ENCODE data around the gene FGD1. TPM values are rescaled to one million over a fixed set of nuclear protein-coding genes. Genes with fewer than 3 reads are reported as not detected.
A peak's percentile ranks its signal among the peaks of the same experiment; 100 is the strongest.

Gene FGD1
- total and polyA plus RNA-seq, 9 donors: 4.3 to 14.7 (median 12.5) TPM

DNA sequence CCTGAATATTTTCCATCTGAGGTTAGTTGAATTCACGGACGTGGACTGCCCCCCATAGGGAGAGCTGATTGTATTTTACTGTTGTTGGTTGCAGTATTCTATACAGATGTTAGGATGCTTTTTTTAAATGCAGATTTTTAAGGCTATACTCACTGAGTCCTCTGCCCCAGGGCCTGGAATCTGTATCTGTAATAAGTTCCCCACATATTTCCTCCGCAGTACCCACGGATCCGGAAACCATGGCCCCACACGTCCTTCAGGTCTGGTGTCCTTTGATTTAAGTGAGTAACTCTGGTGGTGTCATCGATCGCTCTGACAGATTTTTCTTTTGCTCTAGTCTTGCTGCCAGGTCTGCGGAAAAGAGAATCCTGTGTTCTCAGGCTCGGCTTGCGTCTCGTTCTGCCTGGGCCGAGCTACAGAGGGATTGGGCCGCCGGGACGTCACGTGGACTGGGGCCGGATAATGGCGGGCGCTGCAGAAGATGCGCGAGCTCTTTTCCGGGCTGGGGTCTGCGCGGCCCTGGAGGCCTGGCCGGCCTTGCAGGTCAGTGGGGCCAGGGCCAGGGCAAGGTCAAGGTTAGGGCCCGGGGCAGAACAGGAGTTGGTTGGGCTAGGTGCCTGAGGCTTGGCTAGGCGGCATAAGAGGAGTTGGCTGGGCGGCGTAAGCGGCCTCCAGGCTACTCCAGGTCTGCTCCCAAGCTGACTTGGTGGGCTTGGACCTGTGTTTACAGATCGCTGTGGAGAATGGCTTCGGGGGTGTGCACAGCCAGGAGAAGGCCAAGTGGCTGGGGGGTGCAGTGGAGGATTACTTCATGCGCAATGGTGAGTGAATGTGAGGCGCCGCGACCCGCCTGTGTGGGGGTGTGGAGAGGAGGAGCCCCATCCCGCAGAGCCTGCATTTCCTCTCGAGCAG lies 55.8 kb downstream of the FGD1 start, which contains the start of gene TSR2:
TSR2 (plus strand) TSS at position 445 of the 912 bp plus-strand sequence; CDS start at position 463, 18 bp downstream.
- H3K27ac ChIP-seq: no peak within 1 kb of the TSS
- no peaks in the 10 kb centered on the region for H3K9me3 ChIP-seq

DNA sequence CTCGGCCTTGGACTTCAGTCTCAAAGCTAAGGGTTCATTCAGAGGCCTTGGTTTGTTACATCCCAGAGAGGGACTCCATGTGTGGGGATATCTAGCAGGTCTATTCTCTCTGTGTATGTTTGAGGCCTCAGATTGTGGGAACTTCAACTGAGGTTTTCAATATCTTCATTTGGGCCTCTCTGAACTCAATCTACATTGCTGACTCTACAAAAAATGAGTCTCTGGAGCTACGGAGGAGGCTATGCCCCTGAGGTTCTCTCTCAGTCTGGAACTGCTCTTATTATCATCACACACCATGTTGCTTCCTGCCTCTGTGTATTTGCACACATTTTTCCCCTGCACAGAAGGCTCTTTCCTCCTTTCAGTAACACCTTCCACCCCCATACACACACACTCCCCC lies 60.9 kb downstream of the FGD1 start:
- H3K9me3 ChIP-seq: no peaks in the 10 kb centered on the region
- H3K4me3 ChIP-seq: no peak overlapping the region
- H3K4me1 ChIP-seq (ENCODE audit: insufficient read depth): no peaks in the 10 kb centered on the region
- no peak for DNase-seq
- no peaks in the 10 kb centered on the region for H3K36me3 ChIP-seq
- H3K27me3 ChIP-seq: no peaks in the 10 kb centered on the region
- 48 to 55% (median 52%) methylated on average over 2 of the region's 2 CpGs for WGBS, 3 donors
- intact Hi-C loops (cut with DNase I): no loop called here
- TF ChIP-seq EP300 (IDR thresholded peaks at IDR 0.05) (no peak), POLR2A (IDR thresholded peaks at IDR 0.05) (no peak)
- TF ChIP-seq, protein P1, sequence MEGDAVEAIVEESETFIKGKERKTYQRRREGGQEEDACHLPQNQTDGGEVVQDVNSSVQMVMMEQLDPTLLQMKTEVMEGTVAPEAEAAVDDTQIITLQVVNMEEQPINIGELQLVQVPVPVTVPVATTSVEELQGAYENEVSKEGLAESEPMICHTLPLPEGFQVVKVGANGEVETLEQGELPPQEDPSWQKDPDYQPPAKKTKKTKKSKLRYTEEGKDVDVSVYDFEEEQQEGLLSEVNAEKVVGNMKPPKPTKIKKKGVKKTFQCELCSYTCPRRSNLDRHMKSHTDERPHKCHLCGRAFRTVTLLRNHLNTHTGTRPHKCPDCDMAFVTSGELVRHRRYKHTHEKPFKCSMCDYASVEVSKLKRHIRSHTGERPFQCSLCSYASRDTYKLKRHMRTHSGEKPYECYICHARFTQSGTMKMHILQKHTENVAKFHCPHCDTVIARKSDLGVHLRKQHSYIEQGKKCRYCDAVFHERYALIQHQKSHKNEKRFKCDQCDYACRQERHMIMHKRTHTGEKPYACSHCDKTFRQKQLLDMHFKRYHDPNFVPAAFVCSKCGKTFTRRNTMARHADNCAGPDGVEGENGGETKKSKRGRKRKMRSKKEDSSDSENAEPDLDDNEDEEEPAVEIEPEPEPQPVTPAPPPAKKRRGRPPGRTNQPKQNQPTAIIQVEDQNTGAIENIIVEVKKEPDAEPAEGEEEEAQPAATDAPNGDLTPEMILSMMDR (IDR thresholded peaks at IDR 0.05): no peak
- no peak overlapping the region for H3K27ac ChIP-seq

More for the DNA sequence above, 55.8 kb downstream of the FGD1 start, which contains the start of gene TSR2:
- Histone ChIP-seq H3K4me3 (peak within 1 kb of the TSS; percentile 80), H3K4me1 (ENCODE audit: insufficient read depth) (no peaks in the 10 kb centered on the region), H3K27me3 (no peaks in the 10 kb centered on the region), H3K36me3 (no peaks in the 10 kb centered on the region)
- TF ChIP-seq, protein P1 (IDR thresholded peaks at IDR 0.05): no peak
- TF ChIP-seq POLR2A (IDR thresholded peaks at IDR 0.05): peak; percentile 47
- intact Hi-C loops (cut with DNase I): no loop called here
- 29 to 39% (median 32%) methylated on average over 40 of the region's 40 CpGs for WGBS, 3 donors
- peak; percentile 69 to 81 (median 77) for DNase-seq

GRCh38 chrX:54430519-54430918 lies 65.5 kb downstream of the FGD1 start:
- intact Hi-C loops (cut with DNase I): no loop called here
- no peak for TF ChIP-seq POLR2A (IDR thresholded peaks at IDR 0.05)
- TF ChIP-seq, protein P1 (IDR thresholded peaks at IDR 0.05): no peak
- TF ChIP-seq EP300 (IDR thresholded peaks at IDR 0.05): no peak
- H3K27ac ChIP-seq: no peak overlapping the region
- no peaks in the 10 kb centered on the region for H3K9me3 ChIP-seq
- no peak overlapping the region for H3K4me3 ChIP-seq
- H3K27me3 ChIP-seq: no peaks in the 10 kb centered on the region
- no peak for DNase-seq
- H3K4me1 ChIP-seq (ENCODE audit: insufficient read depth): no peaks in the 10 kb centered on the region
- H3K36me3 ChIP-seq: no peaks in the 10 kb centered on the region

GRCh38 chrX:54427837-54428424 lies 68.1 kb downstream of the FGD1 start:
- 28 to 49% (median 34%) methylated on average over 2 of the region's 2 CpGs for WGBS, 3 donors
- TF ChIP-seq EP300 (IDR thresholded peaks at IDR 0.05): no peak
- no peak for TF ChIP-seq POLR2A (IDR thresholded peaks at IDR 0.05)
- TF ChIP-seq, protein P1 (IDR thresholded peaks at IDR 0.05): no peak
- intact Hi-C loops (cut with DNase I): no loop called here
- no peaks in the 10 kb centered on the region for H3K9me3 ChIP-seq
- H3K4me1 ChIP-seq (ENCODE audit: insufficient read depth): no peaks in the 10 kb centered on the region
- no peak for DNase-seq
- H3K4me3 ChIP-seq: no peak overlapping the region
- no peaks in the 10 kb centered on the region for H3K36me3 ChIP-seq
- H3K27me3 ChIP-seq: no peaks in the 10 kb centered on the region
- no peak overlapping the region for H3K27ac ChIP-seq

Data from ovary (tissue), 9 donors.